ENCODE measurements around the gene SGCE.

The SGCE gene

DNA sequence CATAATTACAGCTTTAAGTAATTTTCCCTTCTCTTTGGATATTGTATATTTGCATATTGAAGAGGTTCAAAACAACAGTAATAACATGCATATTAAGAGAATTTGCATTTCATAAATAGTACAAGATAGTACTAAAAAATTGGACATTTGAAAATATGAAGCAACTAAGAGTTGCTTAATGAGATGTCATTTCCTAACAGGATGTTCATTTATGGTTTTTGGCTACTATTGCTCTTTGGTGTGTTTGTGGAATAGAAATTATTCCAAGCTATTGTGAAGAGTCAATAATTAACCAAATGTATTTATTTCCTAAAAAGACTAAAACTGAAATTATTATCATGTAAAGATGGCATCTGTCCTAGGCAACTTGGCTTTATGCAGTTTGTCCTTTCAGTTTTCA lies 4.1 kb upstream of the SGCE start:
- DNase-seq (ENCODE audit: low spot score) (no peak), FAIRE-seq (no peak)

DNA sequence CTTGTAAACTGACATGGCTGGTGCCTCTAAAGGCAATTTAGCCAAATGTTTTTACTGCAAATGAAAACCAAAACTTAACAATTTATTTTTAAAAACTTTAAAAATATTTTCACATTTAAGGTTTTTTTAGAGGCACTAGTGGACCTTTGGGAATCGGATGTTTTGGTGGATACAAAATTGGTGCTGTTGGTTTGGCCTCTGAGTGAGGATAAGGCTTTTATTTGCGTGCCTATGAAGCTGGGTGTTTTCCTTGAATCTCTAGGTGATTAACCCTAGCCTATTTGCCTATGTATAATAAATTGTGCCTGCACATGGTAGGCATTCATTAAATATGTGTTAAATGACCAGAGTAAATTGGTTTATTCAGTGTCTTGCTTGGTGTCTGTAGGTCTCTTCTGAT lies 2.9 kb upstream of the SGCE start:
- no peak for FAIRE-seq
- DNase-seq (ENCODE audit: low spot score), result no peak

DNA sequence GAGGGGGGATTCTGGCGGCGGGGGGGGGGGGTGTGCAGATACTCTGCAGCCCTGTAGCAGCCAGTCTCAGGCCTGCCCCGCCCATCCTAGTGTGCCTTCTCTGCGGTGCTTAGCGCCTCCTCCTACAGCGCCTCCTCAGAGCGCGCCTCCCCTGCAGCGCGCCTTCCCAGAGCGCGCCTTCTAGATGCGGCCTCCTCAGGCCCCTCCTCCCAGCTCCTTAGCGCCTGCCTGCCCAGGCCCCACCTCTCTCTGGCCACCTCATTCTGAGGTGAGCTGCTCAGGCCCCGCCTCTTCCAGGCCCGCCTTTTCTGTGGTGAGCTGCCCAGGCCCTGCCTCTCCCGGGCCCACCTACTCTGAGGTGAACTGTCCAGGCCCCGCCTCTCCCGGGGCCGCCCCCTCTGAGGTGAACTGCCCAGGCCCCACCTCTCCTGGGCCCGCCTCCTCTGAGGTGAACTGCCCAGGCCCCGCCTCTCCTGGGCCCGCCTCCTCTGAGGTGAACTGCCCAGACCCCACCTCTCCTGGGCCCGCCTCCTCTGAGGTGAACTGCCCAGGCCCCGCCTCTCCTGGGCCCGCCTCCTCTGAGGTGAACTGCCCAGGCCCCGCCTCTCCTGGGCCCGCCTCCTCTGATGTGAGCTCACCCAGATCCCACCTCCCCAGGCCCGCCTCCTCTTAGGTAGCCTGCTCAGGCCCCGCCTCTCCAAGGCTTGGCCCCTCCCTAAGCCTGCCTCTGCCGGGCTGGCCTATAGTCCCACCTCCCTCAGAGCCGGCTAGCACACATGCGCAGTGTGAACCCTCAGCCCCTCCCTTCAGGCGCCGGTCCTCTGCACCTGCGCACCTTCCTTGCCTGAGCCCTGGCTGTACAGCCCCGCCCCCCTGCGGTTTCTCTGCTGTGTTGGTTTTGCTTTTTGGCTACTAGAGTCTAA lies 2.1 kb upstream of the SGCE start:
- FAIRE-seq (peak; percentile 84), DNase-seq (ENCODE audit: low spot score) (peak; percentile 85)

DNA sequence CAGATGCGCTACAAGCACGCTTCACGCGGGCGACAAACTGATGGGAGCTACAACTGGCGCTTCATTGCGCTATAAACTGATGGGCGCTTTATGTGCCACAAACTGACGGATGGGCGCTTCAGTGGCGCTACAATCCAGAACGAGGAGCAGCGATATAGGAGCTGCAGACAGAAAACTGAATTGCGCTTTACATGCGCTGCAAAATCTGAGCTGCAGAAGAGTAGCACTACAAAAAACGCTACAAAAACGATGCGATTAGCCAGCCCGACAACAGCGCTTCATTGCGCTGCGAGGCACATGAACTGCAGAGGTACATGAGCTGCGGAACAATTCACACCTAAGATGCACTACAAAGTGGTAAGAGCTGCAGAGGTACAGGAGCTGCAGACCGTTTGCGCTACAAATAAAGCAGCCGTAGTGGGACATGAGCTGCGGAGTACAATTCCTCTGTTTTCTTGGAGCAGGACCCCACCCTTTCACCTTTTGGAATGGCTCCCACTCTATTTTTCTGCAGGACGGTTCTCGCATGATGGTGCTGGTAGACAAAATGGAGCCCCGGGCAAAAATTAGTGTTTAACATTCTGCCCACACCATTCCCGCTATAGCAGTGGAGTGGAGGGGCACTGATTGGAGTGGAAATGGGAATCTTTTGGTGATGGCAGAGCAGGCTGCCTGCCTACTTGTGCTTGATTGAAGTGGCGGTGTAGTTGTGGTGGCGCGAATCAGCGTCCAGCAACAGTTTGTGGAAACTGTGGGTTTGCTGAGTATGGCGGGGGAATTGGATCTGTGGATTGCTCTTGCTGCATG lies 1.2 kb upstream of the SGCE start:
- DNase-seq (ENCODE audit: low spot score) (no peak), FAIRE-seq (no peak)

DNA sequence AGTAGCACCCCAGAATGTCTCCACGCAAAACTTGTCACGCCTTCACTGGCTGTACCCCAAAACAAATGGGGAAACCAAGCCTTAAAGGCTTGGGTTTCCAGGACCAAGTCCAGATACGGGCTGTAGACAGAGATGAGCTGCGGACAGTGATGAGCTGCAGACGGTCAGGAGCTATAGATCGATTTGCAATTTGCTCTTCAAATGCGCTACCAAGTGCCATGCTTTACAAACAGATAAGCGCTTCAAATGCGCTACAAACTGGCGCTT lies 658 bp upstream of the SGCE start:
- FAIRE-seq (no peak), DNase-seq (ENCODE audit: low spot score) (no peak)

DNA sequence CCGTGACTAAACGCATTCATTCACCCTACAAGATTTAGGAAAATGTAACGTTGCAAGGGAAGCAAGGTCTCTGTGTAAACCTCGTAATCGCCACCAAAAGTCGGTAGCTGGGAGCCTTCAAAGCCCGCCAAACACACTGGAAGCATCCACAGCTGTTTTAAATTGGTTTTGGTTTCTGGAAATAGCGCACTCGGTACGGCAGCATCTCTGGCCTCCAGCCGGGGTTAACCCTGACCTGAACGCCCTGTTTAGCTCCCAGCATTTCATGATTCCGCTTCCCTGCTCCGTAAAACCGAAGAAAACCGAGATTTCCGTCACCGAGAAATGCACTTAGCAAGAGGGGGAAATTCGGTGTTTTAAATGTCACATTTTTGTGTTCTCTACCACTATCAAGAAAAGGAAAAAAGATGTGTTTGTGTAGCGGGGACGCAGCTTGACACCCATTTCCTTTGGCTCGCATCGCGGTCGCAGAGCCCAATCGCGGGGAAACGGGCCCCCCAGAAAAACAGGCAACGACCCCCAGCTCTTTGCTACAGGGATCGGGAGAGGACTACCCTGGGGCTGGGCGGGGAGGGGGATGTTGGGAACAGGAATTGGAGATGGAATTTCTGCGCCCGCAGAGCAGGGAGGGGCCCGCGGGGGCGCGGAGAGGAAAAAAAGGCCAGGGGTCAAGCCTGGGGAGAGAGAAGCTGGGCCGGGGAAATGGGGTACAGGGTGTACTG lies 646 bp downstream of the SGCE start:
- no peak for FAIRE-seq
- DNase-seq (ENCODE audit: low spot score), result no peak

DNA sequence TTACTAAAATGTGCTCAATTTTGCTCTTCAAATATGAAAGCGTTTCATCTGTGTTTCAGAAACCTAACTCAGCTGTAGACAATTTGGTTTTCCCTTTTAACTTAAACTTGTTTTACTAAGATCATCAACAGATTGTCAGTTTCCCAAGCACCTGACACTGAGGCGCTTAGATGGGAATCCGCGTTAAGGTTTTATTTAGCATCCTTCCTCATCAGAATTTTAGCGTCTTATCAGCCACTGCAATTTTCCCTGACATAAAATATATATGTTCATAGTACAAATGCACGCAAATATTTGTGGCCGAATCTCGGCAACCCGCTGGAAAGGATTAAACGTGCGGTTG lies 1.2 kb downstream of the SGCE start:
- FAIRE-seq (no peak), DNase-seq (ENCODE audit: low spot score) (peak; percentile 56)

DNA sequence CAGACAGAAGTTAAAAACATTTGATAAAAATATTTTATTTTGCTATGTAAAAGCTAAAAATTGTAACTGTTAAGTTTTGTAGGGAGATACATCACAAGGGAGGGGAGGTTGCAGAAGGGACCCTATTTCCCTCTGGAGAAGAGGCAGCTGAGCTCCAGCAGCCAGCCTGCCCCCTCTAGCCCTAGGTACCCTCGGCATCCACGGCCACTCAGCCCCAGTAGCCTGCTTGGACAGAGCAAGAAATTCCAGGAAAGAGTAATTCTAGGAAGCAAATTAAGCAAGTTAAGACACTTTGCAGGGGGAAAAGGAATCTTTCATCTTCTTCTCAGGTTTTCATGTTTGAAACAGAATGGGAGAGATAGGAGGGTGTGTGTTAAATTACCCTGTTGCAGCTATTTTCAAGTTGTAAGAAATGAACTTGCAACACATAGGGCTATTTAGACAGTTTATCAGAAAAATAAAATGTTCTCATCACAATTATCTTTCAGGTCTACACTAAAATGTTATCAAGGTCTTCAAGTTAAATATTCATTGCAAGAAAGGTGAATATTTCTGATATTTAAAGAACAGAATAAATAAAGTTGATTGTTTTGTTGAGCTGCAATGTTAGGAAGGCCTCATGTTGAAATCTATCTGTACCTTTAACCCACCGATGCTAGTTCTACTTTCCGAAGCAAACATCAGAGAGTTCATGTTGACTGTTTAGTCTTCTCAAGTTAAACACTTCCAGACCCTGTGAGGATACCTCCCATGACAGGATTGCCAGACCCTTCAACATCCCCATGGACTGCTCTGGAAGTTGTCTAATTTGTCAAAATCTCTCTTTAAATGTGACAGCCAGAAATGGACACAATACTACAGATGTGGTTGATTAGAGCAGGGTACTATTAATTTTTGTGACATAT lies 5.5 kb downstream of the SGCE start:
- DNase-seq (ENCODE audit: low spot score), result no peak
- FAIRE-seq, result no peak

DNA sequence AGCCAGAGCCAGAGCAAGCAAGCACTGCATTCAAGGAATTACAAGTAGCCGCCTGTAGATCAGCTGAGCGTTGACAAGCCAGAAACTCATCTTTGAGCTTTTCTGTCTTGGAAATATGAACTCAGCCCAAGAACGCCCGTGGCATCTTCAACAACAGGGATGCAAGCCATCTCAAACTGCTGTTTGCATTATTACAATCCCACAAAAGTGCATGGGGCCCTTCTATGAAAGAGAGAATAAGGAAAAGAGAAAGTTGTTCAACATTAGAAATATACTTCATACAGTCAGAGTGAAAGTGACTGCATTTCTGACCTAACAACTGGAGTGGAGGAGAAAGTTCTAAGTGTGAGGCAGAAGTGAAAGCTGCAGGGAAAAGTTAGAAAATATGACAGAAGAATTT lies 6.5 kb downstream of the SGCE start:
- DNase-seq (ENCODE audit: low spot score) (no peak), FAIRE-seq (no peak)

DNA sequence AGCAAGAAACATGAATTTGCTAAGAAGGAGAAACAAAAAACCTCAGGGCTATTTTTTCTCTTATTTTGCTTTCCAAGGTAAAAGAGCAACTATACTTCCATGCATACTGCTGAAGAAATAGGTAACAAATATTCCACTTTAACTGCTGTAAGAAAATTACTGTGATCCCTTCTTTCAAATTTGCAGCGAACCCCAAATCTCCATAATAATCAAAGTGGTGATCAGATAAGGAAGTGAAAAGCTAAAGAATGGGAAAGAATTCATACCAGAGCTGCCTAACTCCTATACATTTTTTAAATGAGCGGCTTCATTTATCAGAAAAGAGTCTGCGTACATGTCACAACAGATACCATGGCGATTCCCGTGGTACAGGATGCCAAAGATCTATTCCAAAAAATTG lies 7.2 kb downstream of the SGCE start:
- FAIRE-seq, result no peak
- no peak for DNase-seq (ENCODE audit: low spot score)

DNA sequence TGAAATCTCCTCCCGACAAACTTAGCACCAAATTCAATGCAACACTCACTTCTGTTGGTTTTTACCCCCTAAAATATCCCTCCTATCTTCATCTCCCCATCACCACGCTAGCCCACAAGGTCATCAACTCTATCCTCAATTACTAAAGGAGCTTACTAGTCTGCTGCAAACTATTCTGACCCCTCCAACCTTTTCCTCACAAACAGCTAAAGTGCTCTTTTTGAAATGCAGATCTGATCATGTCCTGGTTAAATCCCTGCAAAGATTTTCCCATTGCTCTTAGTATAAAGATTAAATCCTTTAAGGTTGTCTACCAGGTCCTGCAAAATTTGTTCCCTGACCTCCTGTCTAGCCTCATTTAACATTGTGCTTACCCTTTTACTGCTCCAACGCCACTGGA lies 8.6 kb downstream of the SGCE start:
- no peak for FAIRE-seq
- no peak for DNase-seq (ENCODE audit: low spot score)

DNA sequence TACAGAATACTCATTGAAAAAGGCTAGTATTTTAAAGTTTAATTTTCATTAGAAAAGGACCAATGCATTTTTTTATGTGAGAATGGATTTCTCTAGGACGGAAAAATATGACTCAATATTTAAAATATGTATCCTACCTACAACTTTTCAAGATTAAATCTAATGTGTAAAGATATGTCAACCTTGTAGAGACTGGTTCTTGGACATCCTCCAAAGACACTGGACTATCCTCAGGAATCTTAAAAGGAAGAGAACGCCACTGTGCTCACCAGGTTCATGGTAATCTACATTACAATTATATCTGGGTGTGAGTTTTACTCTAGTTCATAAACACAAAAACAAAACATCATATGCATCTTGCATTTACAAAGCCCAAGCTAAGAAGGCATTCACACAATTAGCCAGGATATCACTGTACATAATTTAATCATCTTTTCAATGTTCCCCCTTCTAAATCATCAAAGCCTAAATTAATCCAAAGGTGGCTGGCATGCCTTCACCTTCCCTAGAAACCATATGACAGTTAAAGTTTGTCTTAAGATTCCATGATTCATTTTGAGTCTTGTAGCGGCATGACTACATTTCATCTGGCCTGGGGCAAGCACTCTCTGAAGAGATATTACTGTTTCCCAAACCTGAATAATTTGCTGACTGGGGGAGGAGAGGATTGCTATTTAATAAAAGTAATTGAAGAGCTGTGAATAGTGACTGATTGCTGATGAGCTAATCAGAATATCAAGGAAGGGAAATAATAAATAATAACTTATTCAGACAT lies 12.0 kb downstream of the SGCE start:
- FAIRE-seq (no peak), DNase-seq (ENCODE audit: low spot score) (no peak)

DNA sequence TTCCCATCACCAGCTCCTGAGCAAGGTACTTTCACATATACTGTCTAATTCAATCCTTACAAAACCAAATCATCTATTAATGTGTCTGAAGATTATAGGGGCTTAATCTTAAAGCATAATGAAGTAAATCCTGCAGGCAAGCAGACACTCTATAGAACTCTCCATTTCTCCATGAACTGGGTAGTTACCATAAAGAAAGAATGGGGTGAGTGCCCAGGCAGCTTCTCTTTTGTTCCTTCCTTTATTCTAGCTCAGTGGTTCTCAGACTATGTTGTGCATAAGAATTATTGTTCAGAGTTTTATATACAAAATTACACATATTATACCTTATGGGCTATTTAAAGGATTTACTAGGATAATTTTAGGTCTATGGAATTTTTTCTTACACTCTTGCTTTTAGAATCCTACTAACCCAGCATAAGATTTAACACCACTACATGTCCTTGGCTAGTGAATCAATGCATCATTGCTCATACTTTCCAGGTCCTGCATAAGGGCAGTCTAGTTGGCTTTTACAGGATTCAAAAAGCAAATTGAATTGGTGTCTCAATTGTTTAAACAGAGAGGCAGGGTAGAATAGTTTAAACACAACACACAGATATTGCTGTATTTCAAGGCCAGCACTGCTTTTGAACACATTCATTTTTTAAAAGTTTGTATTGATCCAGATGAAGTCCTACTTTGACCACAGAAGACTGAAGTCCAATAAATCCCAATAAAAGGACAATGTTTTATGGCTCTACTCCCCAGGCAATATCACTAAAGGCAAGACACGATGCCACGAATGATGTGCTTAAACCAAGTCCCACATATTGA lies 12.9 kb downstream of the SGCE start:
- FAIRE-seq (no peak), DNase-seq (ENCODE audit: low spot score) (no peak)

DNA sequence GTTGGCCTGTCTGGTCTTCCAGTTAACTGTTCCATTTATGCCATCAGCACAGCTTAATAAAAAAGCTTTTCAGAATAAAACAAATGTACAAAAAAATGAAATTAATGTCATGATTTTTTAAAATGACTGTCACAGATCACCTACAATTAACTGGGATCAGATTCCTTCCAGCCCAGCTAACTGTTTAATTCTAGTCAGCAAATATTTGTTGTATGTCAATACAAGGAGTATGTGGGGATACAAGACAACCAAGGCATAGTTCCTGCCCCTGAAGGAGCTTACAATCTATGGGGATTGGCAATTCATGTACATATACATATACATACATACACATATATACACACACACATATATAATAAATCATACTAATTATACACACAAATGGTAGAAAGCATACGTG lies 16.5 kb downstream of the SGCE start:
- FAIRE-seq, result no peak

DNA sequence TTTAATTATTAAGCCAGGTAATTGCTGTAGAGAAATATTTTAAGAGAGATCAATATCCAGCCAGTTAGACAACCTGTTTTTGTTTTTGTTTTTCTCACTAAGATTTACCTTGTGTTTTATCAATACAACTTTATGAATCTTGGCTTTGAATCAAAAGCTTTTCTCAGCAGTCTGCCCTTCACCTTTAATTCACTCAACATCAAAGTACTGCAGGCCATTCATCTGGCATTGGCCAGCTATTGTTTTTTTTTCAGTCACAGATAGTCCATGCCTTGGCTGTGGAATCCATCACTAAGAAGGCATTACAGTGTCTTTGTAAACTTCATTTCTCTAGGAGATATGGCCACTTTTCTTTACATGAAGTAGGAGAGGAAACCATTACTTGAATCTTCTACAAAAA lies 20.2 kb downstream of the SGCE start:
- FAIRE-seq (no peak), DNase-seq (ENCODE audit: low spot score) (no peak)

More for the DNA sequence above, 16.5 kb downstream of the SGCE start:
- DNase-seq (ENCODE audit: low spot score), result no peak

DNA sequence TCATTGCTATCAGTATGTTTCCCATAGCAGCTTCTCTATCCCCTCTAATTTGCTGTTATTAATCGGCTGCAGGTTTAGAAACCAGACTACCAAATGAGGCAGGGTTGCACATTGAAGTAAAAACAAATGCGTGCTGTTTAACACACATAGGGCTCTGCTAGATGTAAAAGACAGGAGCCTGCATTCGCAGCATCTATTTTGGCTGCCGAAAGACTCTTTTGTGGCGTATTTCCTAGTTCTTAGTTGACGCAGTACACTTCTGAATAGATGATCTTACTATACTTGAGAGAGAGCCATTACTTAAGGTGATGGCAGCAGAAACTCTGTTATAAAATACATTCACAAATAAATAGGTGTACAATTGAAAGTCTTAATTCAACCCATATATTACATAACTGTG lies 21.4 kb downstream of the SGCE start:
- no peak for FAIRE-seq
- no peak for DNase-seq (ENCODE audit: low spot score)

DNA sequence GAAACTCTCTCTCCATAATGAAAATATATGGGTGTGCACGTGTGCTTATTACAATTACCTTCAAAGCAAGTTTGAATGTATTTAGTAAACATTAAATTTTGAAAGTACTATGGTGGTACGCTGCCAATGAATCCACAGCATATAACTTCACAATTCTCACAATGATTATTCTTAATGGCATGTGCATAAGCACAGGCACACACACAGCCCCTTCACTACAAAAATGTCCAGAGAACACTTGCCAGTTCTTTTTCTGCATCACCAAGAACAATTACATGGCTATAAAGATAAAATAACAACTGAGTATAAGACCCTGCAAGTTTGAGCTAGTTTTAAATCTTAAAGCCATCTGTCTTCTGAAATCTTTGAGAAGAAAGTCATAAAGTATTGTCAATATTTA lies 22.2 kb downstream of the SGCE start:
- FAIRE-seq, result no peak

DNA sequence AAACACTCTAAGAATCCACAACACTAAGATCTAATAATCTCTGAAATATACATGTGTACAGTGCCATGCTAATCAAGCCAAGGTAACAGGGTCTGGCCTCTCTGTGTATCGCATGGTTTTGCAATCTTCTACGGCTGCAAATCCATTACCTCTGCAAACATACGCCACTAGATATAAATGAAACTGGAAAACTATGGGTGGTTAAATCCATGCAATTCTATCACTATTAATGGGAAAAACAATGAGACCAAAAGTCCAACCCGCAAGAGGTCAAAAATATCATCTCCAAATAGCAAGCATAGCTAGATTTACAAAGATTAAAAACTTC lies 23.0 kb downstream of the SGCE start:
- DNase-seq (ENCODE audit: low spot score) (no peak), FAIRE-seq (no peak)

More for the DNA sequence above, 22.2 kb downstream of the SGCE start:
- no peak for DNase-seq (ENCODE audit: low spot score)

DNA sequence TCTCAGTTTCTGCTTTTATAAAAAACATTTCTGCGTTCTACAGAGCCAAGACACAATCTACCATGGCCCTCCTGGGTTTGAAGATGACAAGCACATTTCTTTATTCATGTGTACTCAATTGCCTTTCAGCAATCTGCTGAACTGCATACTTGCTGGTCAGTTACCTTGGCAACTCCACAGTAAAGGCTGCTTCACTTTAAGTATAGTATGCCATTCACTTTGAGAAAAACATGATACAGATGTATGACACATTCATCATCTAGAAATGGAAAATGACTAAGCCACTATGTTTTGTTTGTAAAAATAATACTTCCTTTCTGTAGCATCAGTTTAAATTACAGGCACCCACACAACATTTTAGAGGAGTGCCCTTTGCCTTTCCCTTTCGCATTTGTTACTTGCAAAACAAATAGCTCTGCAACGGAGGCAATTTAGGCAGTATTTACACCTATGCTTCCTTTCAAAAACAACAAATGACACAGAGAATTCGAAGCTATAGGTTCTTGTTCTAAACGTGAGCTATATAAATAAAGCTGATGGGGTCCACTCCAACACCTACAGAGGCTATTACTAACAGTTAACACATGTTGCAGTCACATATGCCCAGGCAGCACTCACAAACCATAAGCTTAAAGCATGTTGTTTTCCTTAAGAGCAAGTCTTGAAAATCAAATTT lies 23.5 kb downstream of the SGCE start:
- peak; percentile 69 for DNase-seq (ENCODE audit: low spot score)

More for the DNA sequence above, 23.5 kb downstream of the SGCE start:
- peak; percentile 36 for FAIRE-seq
